GM18517 (cell line): ENCODE results near the gene ZNF467.

Experiments used
- ATAC-seq: cut with Tn5 transposase; IDR thresholded peaks from one replicate; pipeline ENCODE4 v1.9.1; 2021; ENCODE audit warnings: mild to moderate bottlenecking, moderate library complexity; ENCODE audit not compliant: unreplicated experiment

ZNF467 gene

DNA sequence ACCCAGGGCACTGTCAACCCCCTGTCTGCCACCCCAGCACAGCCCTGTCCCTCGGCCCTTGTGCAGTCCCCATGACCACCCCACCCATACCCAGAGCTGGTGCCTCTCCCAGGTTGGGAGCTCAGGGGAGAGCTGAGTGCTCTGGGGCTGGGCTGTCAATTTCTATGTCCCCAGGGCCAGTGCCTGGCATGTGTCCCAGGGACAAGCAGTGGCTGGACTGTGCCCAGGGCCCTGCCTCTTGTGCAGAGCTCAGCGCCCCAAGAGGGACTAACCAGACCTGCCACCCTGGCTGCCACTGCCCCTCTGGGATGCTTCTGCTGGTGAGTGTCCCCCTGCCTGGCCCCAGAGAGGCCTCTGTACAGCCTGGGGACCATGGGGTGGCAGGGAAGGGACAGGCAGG, 35.8 kb upstream of the ZNF467 start:
- ATAC-seq: no peak

DNA sequence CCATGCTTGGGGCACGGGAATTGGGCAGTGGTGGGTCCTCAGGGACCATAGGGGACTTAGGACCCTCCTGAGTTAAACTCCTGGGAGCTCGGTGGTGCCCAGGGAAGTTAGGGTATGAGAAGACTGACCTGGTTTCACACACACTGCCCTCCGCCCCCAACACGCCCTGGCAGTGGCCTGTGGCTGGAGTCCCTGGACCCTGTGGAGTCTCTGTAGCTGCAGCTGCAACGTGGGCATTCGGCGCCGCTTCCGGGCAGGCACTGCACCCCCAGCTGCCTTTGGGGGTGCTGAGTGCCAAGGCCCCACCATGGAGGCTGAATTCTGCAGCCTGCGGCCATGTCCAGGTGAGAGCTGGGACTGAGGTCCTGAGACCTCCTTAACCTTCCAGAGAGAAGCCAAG, 34.9 kb upstream of the ZNF467 start:
- no peak for ATAC-seq

GRCh38 chr7:149806726-149807125, 33.3 kb upstream of the ZNF467 start:
- no peak for ATAC-seq

DNA sequence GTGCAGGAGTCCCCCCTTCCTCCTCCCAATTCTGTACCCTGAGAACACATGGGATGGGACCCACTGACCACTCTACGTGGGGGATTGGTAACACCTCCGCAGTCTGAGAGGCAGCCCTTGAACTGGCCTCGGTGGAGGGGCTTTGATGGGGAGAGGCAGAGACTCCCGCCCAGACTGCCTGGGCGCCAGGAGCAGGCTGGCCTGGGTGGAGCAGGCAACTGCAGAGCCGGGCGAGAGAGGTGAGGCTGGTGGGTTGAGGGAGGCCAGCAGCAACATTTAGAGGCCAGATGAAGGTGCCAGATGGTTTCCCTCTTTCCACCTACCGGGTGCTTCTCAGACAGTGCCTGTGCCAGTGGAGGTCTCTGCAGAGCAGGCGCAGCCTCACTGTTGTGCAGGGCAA, 30.7 kb upstream of the ZNF467 start:
- ATAC-seq: no peak

DNA sequence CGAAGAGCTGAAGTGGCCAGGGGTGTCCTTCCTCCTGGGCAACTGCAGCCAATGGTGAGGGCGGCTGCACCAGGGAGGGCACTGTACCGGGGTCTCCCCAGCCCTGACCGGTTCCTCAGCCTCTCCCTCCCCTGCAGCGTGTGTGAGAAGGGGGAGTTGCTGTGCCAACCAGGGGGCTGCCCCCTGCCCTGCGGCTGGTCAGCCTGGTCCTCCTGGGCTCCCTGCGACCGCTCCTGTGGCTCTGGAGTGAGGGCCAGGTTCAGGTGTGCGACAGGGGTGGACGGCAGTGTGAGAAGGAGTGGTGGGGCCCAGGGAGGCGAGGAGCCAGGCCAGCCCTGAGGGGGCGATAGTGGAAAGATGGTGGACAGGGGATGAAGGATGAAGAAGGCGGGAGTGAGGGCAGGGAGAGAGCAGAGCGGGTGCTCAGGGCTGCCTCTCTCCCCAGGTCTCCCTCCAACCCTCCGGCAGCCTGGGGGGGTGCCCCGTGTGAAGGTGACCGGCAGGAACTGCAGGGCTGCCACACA, 30.2 kb upstream of the ZNF467 start:
- ATAC-seq: no peak

GRCh38 chr7:149802966-149803365, 29.6 kb upstream of the ZNF467 start:
- no peak for ATAC-seq

GRCh38 chr7:149801816-149802215, 28.4 kb upstream of the ZNF467 start:
- ATAC-seq: no peak

DNA sequence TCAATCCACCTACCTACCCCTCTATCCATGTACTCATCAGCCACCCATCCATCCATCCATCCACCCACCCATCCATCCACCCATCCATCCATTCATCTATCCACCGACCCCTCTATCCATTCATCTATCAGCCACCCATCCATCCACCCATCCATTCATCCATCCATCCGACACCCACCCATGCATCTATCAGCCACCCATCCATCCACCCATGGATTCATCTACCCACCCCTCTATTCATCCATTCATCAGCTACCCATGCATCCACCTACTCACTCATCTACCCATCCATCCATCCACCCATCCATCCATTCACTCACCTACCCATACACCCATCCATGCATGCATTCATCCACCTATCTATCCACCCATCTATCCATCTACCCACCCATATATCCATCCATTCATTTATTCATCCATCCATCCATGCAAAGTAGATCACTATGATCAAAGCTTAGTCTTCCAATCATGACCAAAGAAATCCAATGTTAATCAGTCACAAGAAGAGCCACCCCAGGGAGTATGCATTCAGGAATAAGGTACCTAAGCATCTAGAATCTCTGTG, 27.7 kb upstream of the ZNF467 start:
- ATAC-seq: no peak

DNA sequence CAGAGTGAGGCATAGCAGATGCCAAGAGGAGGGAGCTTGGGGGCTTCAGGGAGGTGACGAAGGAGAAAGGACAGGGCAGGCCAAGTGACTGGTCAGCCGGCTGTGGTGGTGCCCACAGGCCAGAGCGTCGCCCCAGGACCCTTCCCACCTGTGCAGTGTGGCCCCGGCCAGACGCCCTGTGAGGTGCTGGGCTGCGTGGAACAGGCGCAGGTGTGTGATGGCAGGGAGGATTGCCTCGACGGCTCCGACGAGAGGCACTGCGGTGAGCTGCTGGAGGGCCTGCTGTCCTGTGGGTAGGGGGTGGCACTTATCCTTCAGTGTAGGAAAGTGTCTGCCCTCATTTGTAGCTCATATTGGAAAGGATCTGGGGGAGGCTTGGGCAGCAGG, 26.8 kb upstream of the ZNF467 start:
- ATAC-seq: no peak

GRCh38 chr7:149799397-149800168, 26.2 kb upstream of the ZNF467 start:
- no peak for ATAC-seq

- no peak for ATAC-seq
Measured at GRCh38 chr7:149797771-149798170, 24.4 kb upstream of the ZNF467 start.

GRCh38 chr7:149796287-149796860, 23.0 kb upstream of the ZNF467 start:
- no peak for ATAC-seq

- ATAC-seq: no peak
Measured at GRCh38 chr7:149795126-149795525, 21.7 kb upstream of the ZNF467 start.

DNA sequence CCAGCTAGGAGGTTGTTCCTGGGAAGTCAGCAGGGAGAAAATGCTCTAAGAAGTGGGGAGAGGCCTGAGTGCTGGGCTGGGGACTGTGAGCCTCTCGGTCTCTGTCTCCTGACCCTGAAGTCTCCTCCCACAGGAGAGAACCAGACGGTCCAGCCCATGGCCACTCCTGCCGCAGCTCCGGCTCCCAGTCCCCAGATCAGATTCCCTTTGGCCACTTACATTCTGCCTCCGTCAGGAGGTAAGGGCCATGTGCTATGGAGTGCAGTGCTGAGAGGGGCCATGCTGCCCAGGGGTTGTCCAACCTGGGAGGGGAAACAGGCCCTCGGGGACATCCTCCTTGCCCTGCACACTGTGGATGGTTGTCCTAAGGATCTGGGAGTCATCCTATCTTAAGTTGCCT, 21.3 kb upstream of the ZNF467 start:
- no peak for ATAC-seq

- no peak for ATAC-seq
Measured at GRCh38 chr7:149793261-149793660, 19.9 kb upstream of the ZNF467 start.

DNA sequence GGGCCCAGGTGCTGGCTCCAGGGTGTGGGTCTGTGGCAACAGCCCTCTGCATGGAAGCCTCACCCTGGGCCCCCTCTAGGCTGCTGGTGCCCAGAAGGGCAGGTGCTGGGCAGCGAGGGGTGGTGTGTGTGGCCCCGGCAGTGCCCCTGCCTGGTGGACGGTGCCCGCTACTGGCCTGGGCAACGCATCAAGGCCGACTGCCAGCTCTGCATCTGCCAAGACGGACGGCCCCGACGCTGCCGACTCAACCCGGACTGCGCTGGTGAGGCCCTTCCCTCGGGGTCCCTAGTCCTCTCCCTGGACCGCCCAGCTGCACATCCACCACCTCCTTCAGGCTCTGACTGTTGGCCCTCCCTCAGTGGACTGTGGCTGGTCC, 18.8 kb upstream of the ZNF467 start:
- ATAC-seq: no peak

GRCh38 chr7:149791411-149792219, 18.2 kb upstream of the ZNF467 start:
- ATAC-seq: no peak

GRCh38 chr7:149790754-149791360, 17.5 kb upstream of the ZNF467 start:
- ATAC-seq: no peak

DNA sequence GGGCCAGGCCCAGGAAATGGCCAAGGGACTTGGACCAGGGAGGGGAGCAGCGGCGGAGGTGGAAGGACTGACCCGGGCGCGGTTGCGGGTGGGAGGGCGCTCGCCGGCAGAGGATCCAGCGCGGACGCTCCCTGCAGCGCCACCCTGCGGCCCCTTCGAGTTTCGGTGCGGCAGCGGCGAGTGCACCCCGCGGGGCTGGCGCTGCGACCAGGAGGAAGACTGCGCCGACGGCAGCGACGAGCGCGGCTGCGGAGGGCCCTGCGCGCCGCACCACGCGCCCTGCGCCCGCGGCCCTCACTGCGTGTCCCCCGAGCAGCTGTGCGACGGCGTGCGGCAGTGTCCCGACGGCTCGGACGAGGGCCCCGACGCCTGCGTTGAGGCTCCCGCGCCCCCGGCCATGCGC, 16.8 kb upstream of the ZNF467 start:
- ATAC-seq: no peak

- ATAC-seq: no peak
Measured at GRCh38 chr7:149789101-149789500, 15.7 kb upstream of the ZNF467 start.

DNA sequence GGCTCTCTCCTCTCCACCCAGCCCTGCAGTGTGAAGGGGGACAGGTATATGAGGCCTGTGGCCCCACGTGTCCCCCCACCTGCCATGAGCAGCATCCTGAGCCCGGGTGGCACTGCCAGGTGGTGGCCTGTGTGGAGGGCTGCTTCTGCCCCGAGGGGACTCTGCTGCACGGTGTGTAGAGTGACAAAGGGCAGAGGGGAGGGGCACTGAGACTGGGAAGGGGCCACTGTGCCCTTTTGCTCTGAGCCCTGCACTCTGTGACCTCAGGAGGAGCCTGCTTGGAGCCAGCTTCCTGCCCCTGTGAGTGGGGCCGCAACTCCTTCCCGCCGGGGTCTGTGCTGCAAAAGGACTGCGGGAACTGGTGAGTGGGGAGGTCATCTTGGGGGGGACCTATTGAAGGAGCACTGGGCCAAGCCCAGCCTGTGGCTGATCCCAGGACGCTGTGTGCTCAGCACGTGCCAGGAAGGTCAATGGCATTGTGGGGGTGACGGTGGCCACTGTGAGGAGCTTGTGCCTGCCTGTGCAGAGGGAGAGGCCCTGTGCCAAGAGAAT, 15.0 kb upstream of the ZNF467 start:
- no peak for ATAC-seq
